Liver (tissue), 3 donors: Measurements from ENCODE around the gene ARHGAP28.

ENCODE experiments used
- ATF3 ChIP-seq: IDR thresholded peaks from 2 replicates; pipeline ENCODE4 v1.6.1; 2016; ENCODE audit warnings: antibody characterized with exemption
- CTCF ChIP-seq: fragments of 150-350 bp; IDR thresholded peaks from 2 replicates; pipeline ENCODE4 v1.5.1; 2017; ENCODE audit warnings: improper control_type of control experiment, low read depth, low read length; ENCODE audit not compliant: missing input control
- GABPA ChIP-seq, 2 donors: IDR thresholded peaks in 1 of 2; conservative IDR thresholded peaks in 1 of 2; 2 replicates each; pipeline ENCODE4 v1.6.1; 2016; ENCODE audit warnings: antibody characterized with exemption in 2 of 2, mild to moderate bottlenecking in 1 of 2, moderate library complexity in 1 of 2
- HNF4G ChIP-seq: IDR thresholded peaks from 2 replicates; pipeline ENCODE4 v1.6.1; 2016; ENCODE audit warnings: antibody characterized with exemption
- JUND ChIP-seq, 2 donors: IDR thresholded peaks; 2 replicates each; pipeline ENCODE4 v1.6.1; 2016; ENCODE audit warnings: antibody characterized with exemption in 2 of 2
- RAD21 ChIP-seq, 2 donors: IDR thresholded peaks; 2 replicates each; pipeline ENCODE4 v1.6.1; 2016; ENCODE audit warnings: antibody characterized with exemption in 2 of 2, mild to moderate bottlenecking in 2 of 2
- SP1 ChIP-seq: IDR thresholded peaks from 2 replicates; pipeline ENCODE4 v1.6.1; 2018; ENCODE audit warnings: antibody characterized with exemption, mild to moderate bottlenecking
- TAF1 ChIP-seq: conservative IDR thresholded peaks from 2 replicates; pipeline ENCODE4 v1.6.1; 2016; ENCODE audit warnings: antibody characterized with exemption, mild to moderate bottlenecking
- YY1 ChIP-seq: IDR thresholded peaks from 2 replicates; pipeline ENCODE4 v1.6.1; 2016; ENCODE audit warnings: antibody characterized with exemption, mild to moderate bottlenecking
- TF ChIP-seq, protein P1 (sequence below): IDR thresholded peaks from 2 replicates; pipeline ENCODE4 v1.6.1; 2016; ENCODE audit warnings: antibody characterized with exemption
- donor health status: healthy.
- donor health status: healthy.

GRCh38 chr18:6820314-6820713 lies 90.8 kb downstream of the ARHGAP28 start:
- TF ChIP-seq CTCF (no peak), YY1 (no peak), SP1 (no peak), JUND (IDR thresholded peaks at IDR 0.05) (no peak), RAD21 (IDR thresholded peaks at IDR 0.05) (no peak), GABPA (IDR thresholded peaks at IDR 0.05 in 1 of 2, conservative IDR thresholded peaks at IDR 0.05 in 1 of 2) (no peak), ATF3 (no peak), HNF4G (no peak), TAF1 (no peak)
- TF ChIP-seq, protein P1, sequence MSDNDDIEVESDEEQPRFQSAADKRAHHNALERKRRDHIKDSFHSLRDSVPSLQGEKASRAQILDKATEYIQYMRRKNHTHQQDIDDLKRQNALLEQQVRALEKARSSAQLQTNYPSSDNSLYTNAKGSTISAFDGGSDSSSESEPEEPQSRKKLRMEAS, result no peak
